ENCODE measurements around the gene TAF4. TPM values are rescaled to one million over a fixed set of nuclear protein-coding genes. Genes with fewer than 3 reads are reported as not detected.

Gene TAF4
- total and polyA plus RNA-seq, 2 of the 13 experiments (the other 11 are each of a cell fraction or from before 2014, with no cell fraction given) = 5.9 to 12.0 TPM

GRCh38 chr20:61956396-61957342, 109.0 kb downstream of the TAF4 start (continued):
- TF ChIP-seq, protein P1, sequence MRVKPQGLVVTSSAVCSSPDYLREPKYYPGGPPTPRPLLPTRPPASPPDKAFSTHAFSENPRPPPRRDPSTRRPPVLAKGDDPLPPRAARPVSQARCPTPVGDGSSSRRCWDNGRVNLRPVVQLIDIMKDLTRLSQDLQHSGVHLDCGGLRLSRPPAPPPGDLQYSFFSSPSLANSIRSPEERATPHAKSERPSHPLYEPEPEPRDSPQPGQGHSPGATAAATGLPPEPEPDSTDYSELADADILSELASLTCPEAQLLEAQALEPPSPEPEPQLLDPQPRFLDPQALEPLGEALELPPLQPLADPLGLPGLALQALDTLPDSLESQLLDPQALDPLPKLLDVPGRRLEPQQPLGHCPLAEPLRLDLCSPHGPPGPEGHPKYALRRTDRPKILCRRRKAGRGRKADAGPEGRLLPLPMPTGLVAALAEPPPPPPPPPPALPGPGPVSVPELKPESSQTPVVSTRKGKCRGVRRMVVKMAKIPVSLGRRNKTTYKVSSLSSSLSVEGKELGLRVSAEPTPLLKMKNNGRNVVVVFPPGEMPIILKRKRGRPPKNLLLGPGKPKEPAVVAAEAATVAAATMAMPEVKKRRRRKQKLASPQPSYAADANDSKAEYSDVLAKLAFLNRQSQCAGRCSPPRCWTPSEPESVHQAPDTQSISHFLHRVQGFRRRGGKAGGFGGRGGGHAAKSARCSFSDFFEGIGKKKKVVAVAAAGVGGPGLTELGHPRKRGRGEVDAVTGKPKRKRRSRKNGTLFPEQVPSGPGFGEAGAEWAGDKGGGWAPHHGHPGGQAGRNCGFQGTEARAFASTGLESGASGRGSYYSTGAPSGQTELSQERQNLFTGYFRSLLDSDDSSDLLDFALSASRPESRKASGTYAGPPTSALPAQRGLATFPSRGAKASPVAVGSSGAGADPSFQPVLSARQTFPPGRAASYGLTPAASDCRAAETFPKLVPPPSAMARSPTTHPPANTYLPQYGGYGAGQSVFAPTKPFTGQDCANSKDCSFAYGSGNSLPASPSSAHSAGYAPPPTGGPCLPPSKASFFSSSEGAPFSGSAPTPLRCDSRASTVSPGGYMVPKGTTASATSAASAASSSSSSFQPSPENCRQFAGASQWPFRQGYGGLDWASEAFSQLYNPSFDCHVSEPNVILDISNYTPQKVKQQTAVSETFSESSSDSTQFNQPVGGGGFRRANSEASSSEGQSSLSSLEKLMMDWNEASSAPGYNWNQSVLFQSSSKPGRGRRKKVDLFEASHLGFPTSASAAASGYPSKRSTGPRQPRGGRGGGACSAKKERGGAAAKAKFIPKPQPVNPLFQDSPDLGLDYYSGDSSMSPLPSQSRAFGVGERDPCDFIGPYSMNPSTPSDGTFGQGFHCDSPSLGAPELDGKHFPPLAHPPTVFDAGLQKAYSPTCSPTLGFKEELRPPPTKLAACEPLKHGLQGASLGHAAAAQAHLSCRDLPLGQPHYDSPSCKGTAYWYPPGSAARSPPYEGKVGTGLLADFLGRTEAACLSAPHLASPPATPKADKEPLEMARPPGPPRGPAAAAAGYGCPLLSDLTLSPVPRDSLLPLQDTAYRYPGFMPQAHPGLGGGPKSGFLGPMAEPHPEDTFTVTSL (CRISPR knock-in tag; IDR thresholded peaks at IDR 0.05; ENCODE audit: borderline replicate concordance) = no peak
- TF ChIP-seq RARA (CRISPR knock-in tag; IDR thresholded peaks at IDR 0.05) = no peak; the same call in 1 of the 2 replicates
- TF ChIP-seq ZNF558 (CRISPR knock-in tag; IDR thresholded peaks at IDR 0.05; ENCODE audit: borderline replicate concordance) = no peak
- TF ChIP-seq MIER2 (CRISPR knock-in tag; IDR thresholded peaks at IDR 0.05) = 0 out of 2 replicates have a peak, but pooled peaks have one; percentile 51
- TF ChIP-seq, protein P2, sequence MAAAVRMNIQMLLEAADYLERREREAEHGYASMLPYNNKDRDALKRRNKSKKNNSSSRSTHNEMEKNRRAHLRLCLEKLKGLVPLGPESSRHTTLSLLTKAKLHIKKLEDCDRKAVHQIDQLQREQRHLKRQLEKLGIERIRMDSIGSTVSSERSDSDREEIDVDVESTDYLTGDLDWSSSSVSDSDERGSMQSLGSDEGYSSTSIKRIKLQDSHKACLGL (CRISPR knock-in tag; IDR thresholded peaks at IDR 0.05) = no peak
- peak; percentile 45; the same call in 1 of the 2 replicates for TF ChIP-seq FOXA3 (CRISPR knock-in tag; IDR thresholded peaks at IDR 0.05)
- TF ChIP-seq MNT (IDR thresholded peaks at IDR 0.05) = no peak
- peak; percentile 69 for TF ChIP-seq CREB1 (IDR thresholded peaks at IDR 0.05)
- peak; percentile 68 for TF ChIP-seq CREB1 (CRISPR knock-in tag; IDR thresholded peaks at IDR 0.05)
- peak; percentile 63; the same call in 1 of the 2 replicates for TF ChIP-seq MEIS2 (CRISPR knock-in tag; IDR thresholded peaks at IDR 0.05)
- peak; percentile 76 for TF ChIP-seq HOXA3 (CRISPR knock-in tag; IDR thresholded peaks at IDR 0.05)
- TF ChIP-seq MEF2D (CRISPR knock-in tag; IDR thresholded peaks at IDR 0.05) = no peak
- TF ChIP-seq ZSCAN30 (CRISPR knock-in tag; IDR thresholded peaks at IDR 0.05) = no peak
- TF ChIP-seq CREM (IDR thresholded peaks at IDR 0.05) = peak; percentile 59; the same call in 1 of the 2 replicates
- TF ChIP-seq CREM (CRISPR knock-in tag; IDR thresholded peaks at IDR 0.05) = no peak
- TF ChIP-seq ASH2L (IDR thresholded peaks at IDR 0.05; ENCODE audit: insufficient read length, low read depth, low read length) = peak; percentile 27
- 0 out of 4 replicates have a peak, but pooled peaks of 1 of the 2 experiments have one; percentile 48 for TF ChIP-seq MAFK (conservative IDR thresholded peaks at IDR 0.05 in 1 of 2, IDR thresholded peaks at IDR 0.05 in 1 of 2; ENCODE audit: low read length in 2 of 2)
- 0 out of 4 replicates have a peak, but pooled peaks of 1 of the 2 experiments have one; percentile 34 for TF ChIP-seq EP300 (IDR thresholded peaks at IDR 0.05; ENCODE audit: low read depth in 2 of 2, low read length in 2 of 2)
- no peak for TF ChIP-seq EP300 (CRISPR knock-in tag; IDR thresholded peaks at IDR 0.05; ENCODE audit: borderline replicate concordance)
- TF ChIP-seq FOXO4 (CRISPR knock-in tag; conservative IDR thresholded peaks at IDR 0.05) = no peak
- TF ChIP-seq ZMAT3 (CRISPR knock-in tag; conservative IDR thresholded peaks at IDR 0.05) = no peak

Measured in HepG2 (cell line).